Muscle layer of colon (tissue), 2 donors: ENCODE results near the gene XIRP1.

Experiments used
- H3K27ac ChIP-seq: one replicate; pipeline ENCODE4 v1.7.0; 2013; ENCODE audit warnings: low read depth, mild to moderate bottlenecking, low read length, moderate library complexity
- H3K27me3 ChIP-seq, 2 donors: one replicate each; pipeline ENCODE4 v1.7.0; 2013; ENCODE audit warnings: low read length in 2 of 2, mild to moderate bottlenecking in 2 of 2; ENCODE audit not compliant: insufficient read depth in 2 of 2, control insufficient read depth in 1 of 2
- H3K36me3 ChIP-seq: one replicate; pipeline ENCODE4 v1.7.0; 2013; ENCODE audit warnings: mild to moderate bottlenecking, low read length; ENCODE audit not compliant: insufficient read depth
- H3K4me1 ChIP-seq: one replicate; pipeline ENCODE4 v1.7.0; 2013; ENCODE audit warnings: mild to moderate bottlenecking, low read length; ENCODE audit not compliant: insufficient read depth
- H3K4me3 ChIP-seq, 2 donors: one replicate each; pipeline ENCODE4 v1.7.0; 2013; ENCODE audit warnings: low read length in 2 of 2, low read depth in 1 of 2, mild to moderate bottlenecking in 1 of 2, moderate library complexity in 1 of 2
- H3K9ac ChIP-seq: one replicate; pipeline ENCODE4 v1.7.0; 2013; ENCODE audit warnings: low read length
- H3K9me3 ChIP-seq: one replicate; pipeline ENCODE4 v1.7.0; 2013; ENCODE audit warnings: mild to moderate bottlenecking, low read length
- donor health status: abdominal sarcoma.
- donor health status: Adenocarcinoma of cecum.

XIRP1 gene

GRCh38 chr3:39190281-39191025 is 1.9 kb downstream of the XIRP1 start:
- Histone ChIP-seq H3K36me3 (no peaks in the 10 kb centered on the region), H3K4me1 (no peaks in the 10 kb centered on the region), H3K4me3 (no peak overlapping the region), H3K27me3 (no peaks in the 10 kb centered on the region), H3K9me3 (no peaks in the 10 kb centered on the region), H3K27ac (no peak overlapping the region), H3K9ac (no peak overlapping the region)

DNA sequence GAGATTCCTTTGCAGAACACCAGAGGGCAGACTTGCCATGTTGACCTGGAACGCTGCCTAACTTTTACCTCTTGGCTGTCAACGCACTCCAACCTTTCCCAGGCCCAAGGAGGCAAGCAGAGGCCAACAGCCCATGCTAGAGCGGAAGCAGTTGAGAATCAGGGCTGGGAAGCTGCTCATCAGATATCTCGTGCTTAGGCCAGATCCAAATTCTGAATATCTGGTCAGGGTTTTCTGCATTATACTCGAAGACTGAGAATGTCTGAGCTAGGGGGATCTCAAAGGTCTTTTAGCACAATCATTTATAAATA is 2.5 kb downstream of the XIRP1 start:
- Histone ChIP-seq H3K9ac (no peak overlapping the region), H3K4me3 (no peak overlapping the region), H3K27ac (no peak overlapping the region), H3K36me3 (no peaks in the 10 kb centered on the region), H3K4me1 (no peaks in the 10 kb centered on the region), H3K9me3 (no peaks in the 10 kb centered on the region), H3K27me3 (no peaks in the 10 kb centered on the region)

DNA sequence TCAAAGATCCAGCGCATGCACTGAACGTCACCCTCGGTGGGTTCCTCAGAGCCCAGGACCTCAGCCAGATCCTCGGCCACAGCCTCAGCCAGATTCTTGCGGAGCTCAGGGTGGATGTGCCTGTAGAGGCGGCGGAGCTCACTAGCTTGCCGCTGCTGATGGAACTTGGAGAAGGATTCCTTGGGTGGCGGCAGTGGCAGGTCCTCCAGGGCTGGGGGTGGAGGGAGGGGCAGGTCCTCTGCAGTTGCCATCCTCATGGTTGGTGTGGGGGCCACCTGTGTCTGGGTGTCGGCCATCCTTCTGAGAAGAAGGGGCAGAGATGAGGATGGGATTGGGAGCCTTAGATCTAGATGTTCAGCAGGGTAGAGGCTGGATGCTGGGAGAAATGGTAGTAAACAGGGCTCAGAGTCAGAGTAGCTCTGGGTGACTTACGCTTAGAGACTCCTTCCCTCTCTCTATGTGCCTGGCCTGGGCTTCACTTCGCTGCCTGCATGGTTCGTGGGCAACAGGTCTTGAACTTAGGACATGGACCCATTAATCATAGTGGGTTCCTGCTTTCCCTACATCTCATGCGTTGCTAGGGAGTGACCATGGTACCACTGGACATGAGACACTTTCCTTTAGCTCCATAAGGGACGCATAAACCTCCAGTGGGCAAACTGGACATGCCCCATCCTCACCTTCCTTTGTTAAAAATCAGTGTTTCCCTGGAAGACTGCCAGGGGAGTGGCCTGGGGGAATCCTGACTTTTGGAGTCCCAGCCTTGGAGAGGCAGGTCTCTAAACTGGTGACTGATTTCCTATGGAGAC is 3.0 kb downstream of the XIRP1 start:
- no peaks in the 10 kb centered on the region for H3K4me1 ChIP-seq

GRCh38 chr3:39188271-39189149 is 3.9 kb downstream of the XIRP1 start:
- Histone ChIP-seq H3K27ac (no peak overlapping the region), H3K9me3 (no peaks in the 10 kb centered on the region), H3K9ac (no peak overlapping the region), H3K4me1 (no peaks in the 10 kb centered on the region), H3K27me3 (no peaks in the 10 kb centered on the region), H3K4me3 (no peak overlapping the region), H3K36me3 (no peaks in the 10 kb centered on the region)

More for the DNA sequence above, 3.0 kb downstream of the XIRP1 start:
- Histone ChIP-seq H3K27me3 (no peaks in the 10 kb centered on the region), H3K36me3 (no peaks in the 10 kb centered on the region), H3K27ac (no peak overlapping the region), H3K9me3 (no peaks in the 10 kb centered on the region), H3K4me3 (no peak overlapping the region), H3K9ac (no peak overlapping the region)

DNA sequence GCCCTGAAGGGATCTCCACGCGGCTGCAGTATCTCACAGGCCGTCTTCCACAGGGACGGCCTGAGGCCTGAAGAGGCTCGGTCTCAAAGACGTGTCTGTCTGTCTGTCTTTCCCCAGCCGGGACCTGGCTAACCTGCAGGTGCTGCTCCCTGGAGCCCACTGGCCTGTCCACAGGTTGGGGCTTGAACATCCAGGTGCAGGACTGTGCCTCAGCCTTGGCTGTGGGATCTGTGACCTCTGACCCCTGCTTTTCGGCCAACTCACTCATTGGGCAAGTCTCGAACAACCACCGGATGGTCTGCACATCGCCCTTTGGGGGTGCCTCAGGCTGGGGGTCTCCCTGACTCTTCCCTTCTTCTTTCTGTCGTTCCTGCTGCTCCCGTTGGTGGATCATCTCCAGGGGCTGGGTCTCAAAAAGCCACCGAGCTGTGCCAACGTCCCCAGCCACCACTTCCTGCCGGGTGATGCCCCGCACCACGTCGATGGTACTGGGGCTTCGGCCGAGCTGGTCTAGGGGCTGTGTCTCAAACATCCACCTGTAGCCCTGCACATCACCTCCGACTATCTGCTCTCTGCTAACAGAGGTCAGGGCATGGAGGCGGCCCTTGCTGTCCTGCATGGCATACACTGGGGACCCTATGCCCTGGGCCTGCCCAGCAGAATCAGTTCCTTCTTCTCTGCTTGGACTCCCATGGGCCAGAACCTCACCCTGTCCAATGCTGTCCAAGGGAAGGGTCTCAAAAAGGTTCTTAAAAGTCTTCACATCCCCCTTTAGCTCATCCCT is 4.8 kb downstream of the XIRP1 start:
- Histone ChIP-seq H3K27ac (no peak overlapping the region), H3K4me3 (no peak overlapping the region), H3K9ac (no peak overlapping the region), H3K36me3 (no peaks in the 10 kb centered on the region), H3K9me3 (no peaks in the 10 kb centered on the region), H3K4me1 (peaks cover 6% of the 10 kb centered on the region), H3K27me3 (no peaks in the 10 kb centered on the region)

- H3K27ac ChIP-seq, result no peak overlapping the region
- no peak overlapping the region for H3K4me3 ChIP-seq
- no peak overlapping the region for H3K9ac ChIP-seq
- H3K4me1 ChIP-seq, result peaks cover 7% of the 10 kb centered on the region
- no peaks in the 10 kb centered on the region for H3K9me3 ChIP-seq
- no peaks in the 10 kb centered on the region for H3K36me3 ChIP-seq
- H3K27me3 ChIP-seq, result no peaks in the 10 kb centered on the region
Measured at GRCh38 chr3:39186692-39187151, 5.7 kb downstream of the XIRP1 start.

DNA sequence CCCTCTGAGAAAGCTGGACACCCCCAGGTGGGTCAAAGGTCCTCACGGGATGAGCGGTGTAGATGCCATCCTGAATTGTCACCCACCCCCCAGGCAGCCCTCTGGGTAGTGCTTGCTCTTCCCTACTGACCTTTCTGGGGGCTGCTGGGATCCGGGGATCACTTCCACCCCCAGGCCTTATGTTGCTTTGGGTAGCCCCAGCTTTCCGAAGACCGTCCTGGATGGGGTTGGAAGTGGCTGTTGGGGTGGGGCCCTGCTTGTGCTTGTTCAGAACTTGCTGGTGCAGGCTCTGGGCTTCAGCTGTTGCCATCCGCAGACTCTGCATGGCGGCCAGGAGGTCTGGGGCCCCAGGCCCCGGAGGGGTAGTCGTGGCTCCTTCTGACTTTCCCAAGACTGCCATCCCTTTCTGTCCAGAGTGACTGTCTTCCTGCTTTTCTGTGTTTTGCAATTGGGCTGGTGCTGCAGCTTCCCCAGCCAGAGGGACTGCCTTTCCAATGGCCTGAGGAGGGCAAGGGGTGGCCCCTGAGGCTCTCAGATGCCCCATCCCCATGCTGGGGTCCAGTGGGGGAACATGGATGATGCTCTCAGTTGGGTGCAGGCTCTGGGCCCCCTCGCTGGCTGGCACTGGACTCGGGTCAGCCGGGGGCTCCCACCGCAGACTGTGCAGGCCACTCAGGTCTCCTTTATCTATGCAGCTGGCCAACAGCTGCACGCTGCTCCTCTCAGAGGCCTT is 6.3 kb downstream of the XIRP1 start:
- Histone ChIP-seq H3K9me3 (no peaks in the 10 kb centered on the region), H3K4me1 (peaks cover 7% of the 10 kb centered on the region), H3K36me3 (no peaks in the 10 kb centered on the region), H3K27me3 (no peaks in the 10 kb centered on the region), H3K4me3 (no peak overlapping the region), H3K9ac (no peak overlapping the region), H3K27ac (no peak overlapping the region)

GRCh38 chr3:39185326-39185958 is 7.0 kb downstream of the XIRP1 start:
- Histone ChIP-seq H3K4me1 (peaks cover 9% of the 10 kb centered on the region), H3K36me3 (no peaks in the 10 kb centered on the region), H3K27ac (no peak overlapping the region), H3K27me3 (no peaks in the 10 kb centered on the region), H3K9me3 (no peaks in the 10 kb centered on the region), H3K4me3 (no peak overlapping the region), H3K9ac (no peak overlapping the region)

GRCh38 chr3:39184968-39185285 is 7.5 kb downstream of the XIRP1 start:
- H3K9ac ChIP-seq, result no peak overlapping the region
- H3K36me3 ChIP-seq, result no peaks in the 10 kb centered on the region
- H3K27me3 ChIP-seq, result no peaks in the 10 kb centered on the region
- H3K4me1 ChIP-seq, result peaks cover 14% of the 10 kb centered on the region
- H3K9me3 ChIP-seq, result no peaks in the 10 kb centered on the region
- H3K4me3 ChIP-seq, result no peak overlapping the region
- H3K27ac ChIP-seq, result no peak overlapping the region
